Kidney (tissue), 14 donors: ENCODE data around the gene NUBP2. TPM values are rescaled to one million over a fixed set of nuclear protein-coding genes. Genes with fewer than 3 reads are reported as not detected.

Experiments used
- DNase-seq, 5 donors: peaks; one replicate each; pipeline ENCODE4 v3.0.0-alpha.2; 2013 to 2020
- FAIRE-seq: peaks from 2 replicates; lab custom pipeline; 2012; peaks lifted over from hg19 to GRCh38; lab: Jason Lieb, UNC
- H3K27ac ChIP-seq, 2 donors: one replicate each; pipeline ENCODE4 v1.7.0; 2013; ENCODE audit warnings: low read depth in 2 of 2, low read length in 2 of 2, inconsistent platforms in 1 of 2
- H3K27me3 ChIP-seq: one replicate; pipeline ENCODE4 v1.7.1; 2013; ENCODE audit warnings: low read length, inconsistent platforms; ENCODE audit not compliant: control insufficient read depth, insufficient read depth
- H3K36me3 ChIP-seq, 3 donors: one replicate each; pipeline versions ENCODE4 v1.7.0 to v1.7.1; 2013; ENCODE audit warnings: low read length in 3 of 3, control low read depth in 1 of 3, inconsistent platforms in 1 of 3; ENCODE audit not compliant: insufficient read depth in 3 of 3, control insufficient read depth in 2 of 3
- H3K4me1 ChIP-seq, 3 donors: one replicate each; pipeline versions ENCODE4 v1.7.0 to v1.7.1; 2013; ENCODE audit warnings: low read length in 3 of 3, inconsistent platforms in 1 of 3, low read depth in 1 of 3; ENCODE audit not compliant: control insufficient read depth in 2 of 3, insufficient read depth in 2 of 3
- H3K4me3 ChIP-seq, 3 donors: one replicate each; pipeline versions ENCODE4 v1.7.0 to v1.8.1; 2013; ENCODE audit warnings: low read length in 3 of 3, control low read depth in 1 of 3, inconsistent platforms in 1 of 3
- H3K9ac ChIP-seq, 3 donors: one replicate each; pipeline versions ENCODE4 v1.7.0 to v1.7.1; 2013; ENCODE audit warnings: low read length in 3 of 3, control low read depth in 1 of 3, inconsistent platforms in 1 of 3
- H3K9me3 ChIP-seq, 3 donors: one replicate each; pipeline versions ENCODE4 v1.7.0 to v1.7.1; 2013; ENCODE audit warnings: low read length in 3 of 3, control low read depth in 1 of 3, inconsistent platforms in 1 of 3; ENCODE audit not compliant: control insufficient read depth in 2 of 3, insufficient read depth in 1 of 3
- CTCF ChIP-seq: IDR thresholded peaks from 3 replicates; pipeline ENCODE4 v1.5.1; 2012; ENCODE audit warnings: mild to moderate bottlenecking, moderate library complexity, borderline replicate concordance; ENCODE audit not compliant: insufficient read depth; ENCODE audit errors: extremely low read depth
- intact Hi-C: fragments of 100-400 bp; cut with DNase I; formaldehyde crosslinking; loops from one replicate; pipeline ENCODE4 v1.11.1; 2022
- polyA plus RNA-seq: library from polyadenylated mRNA; stranded (reverse); fragments of 350-450 nt; fragmentation: Illumina TruSeq; extraction: RNeasy Lipid Tissue Mini Kit (QIAGEN cat#74804); gene quantifications from one replicate; pipeline ENCODE4 v1.2.3, GENCODE V29; 2014; ENCODE audit warnings: low read depth, low replicate concordance; ENCODE audit not compliant: insufficient read depth
- total RNA-seq: library from RNA; stranded (reverse); fragmentation: NEBNext Ultra II Directional; extraction: Animal tissue kit (Norgen Biotek cat#: 25700); gene quantifications from one replicate; pipeline ENCODE4 v1.2.1, GENCODE V29; 2021
- donor health status: control.
- donor health status: control.
- donor health status: control.
- donor health status: control.
- donor health status: control.
- donor health status: DM: yes; HTN: yes; CAD: no.
- donor health status: Normal renal cell carcinoma (clear cell type).

The NUBP2 gene
- total and polyA plus RNA-seq, 2 donors from 2014 or later: 42.8 to 71.1 TPM

GRCh38 chr16:1767116-1767994 lies 15.4 kb upstream of the NUBP2 start:
- FAIRE-seq (no peak), DNase-seq (peak in 1 of 5 donors; percentile 40)
- intact Hi-C loops: no loop called here

GRCh38 chr16:1768061-1768766 lies 14.5 kb upstream of the NUBP2 start:
- intact Hi-C loops: no loop called here

More at GRCh38 chr16:1767116-1767994, 15.4 kb upstream of the NUBP2 start:
- peaks cover 0 to 11% (median 0%) of the 10 kb centered on the region in 3 donors for H3K4me1 ChIP-seq
- peaks cover 0 to 14% (median 7%) of the 10 kb centered on the region in 3 donors for H3K36me3 ChIP-seq
- no peak for TF ChIP-seq CTCF
- no peak overlapping the region for H3K4me3 ChIP-seq
- no peak overlapping the region for H3K9ac ChIP-seq
- H3K27me3 ChIP-seq: no peaks in the 10 kb centered on the region
- H3K9me3 ChIP-seq: no peaks in the 10 kb centered on the region
- no peak overlapping the region for H3K27ac ChIP-seq

GRCh38 chr16:1768767-1769401 lies 13.9 kb upstream of the NUBP2 start:
- Histone ChIP-seq H3K9ac (no peak overlapping the region), H3K27me3 (no peaks in the 10 kb centered on the region), H3K27ac (no peak overlapping the region), H3K4me1 (peaks cover 0 to 15% (median under 1%) of the 10 kb centered on the region in 3 donors), H3K4me3 (no peak overlapping the region), H3K36me3 (peaks cover 0 to 11% (median 7%) of the 10 kb centered on the region in 3 donors), H3K9me3 (no peaks in the 10 kb centered on the region)
- DNase-seq (peak in 1 of 5 donors; percentile 49), FAIRE-seq (no peak)
- intact Hi-C loops: no loop called here
- no peak for TF ChIP-seq CTCF

More at GRCh38 chr16:1768061-1768766, 14.5 kb upstream of the NUBP2 start:
- Histone ChIP-seq H3K9ac (no peak overlapping the region), H3K9me3 (no peaks in the 10 kb centered on the region), H3K4me3 (no peak overlapping the region), H3K4me1 (peaks cover 0 to 12% (median 0%) of the 10 kb centered on the region in 3 donors), H3K27ac (no peak overlapping the region), H3K27me3 (no peaks in the 10 kb centered on the region), H3K36me3 (peaks cover 0 to 11% (median 7%) of the 10 kb centered on the region in 3 donors)
- TF ChIP-seq CTCF: no peak
- no peak for FAIRE-seq
- peak in 1 of 5 donors; percentile 44 for DNase-seq
